Thoracic aorta (tissue), 2 donors: ENCODE measurements around the gene FBF1. TPM values are rescaled to one million over a fixed set of nuclear protein-coding genes. Genes with fewer than 3 reads are reported as not detected.
A peak's percentile ranks its signal among the peaks of the same experiment; 100 is the strongest.

Experiments
- ATAC-seq: fragments of 150-250 bp; one replicate; pipeline ENCODE4 v1.8.0; 2017; ENCODE audit warnings: low read depth; ENCODE audit not compliant: insufficient number of reproducible peaks, low FRiP score
- DNase-seq: peaks from one replicate; pipeline ENCODE4 v3.0.0-alpha.2; 2020; ENCODE audit warnings: low spot score
- H3K27ac ChIP-seq, 2 donors: fragments of 200-600 bp; sonication (generic); 1 replicate in 1 of 2; 2 replicates in 1 of 2; pipeline ENCODE4 v1.5.1; 2016; ENCODE audit warnings: mild to moderate bottlenecking in 2 of 2, moderate library complexity in 2 of 2
- H3K27me3 ChIP-seq: fragments of 200-600 bp; sonication (generic); replicated peaks from 2 replicates; pipeline ENCODE4 v1.6.0; 2016; ENCODE audit warnings: mild to moderate bottlenecking; ENCODE audit not compliant: insufficient read depth
- H3K36me3 ChIP-seq: fragments of 200-600 bp; sonication (generic); one replicate; pipeline ENCODE4 v1.5.1; 2016
- H3K4me1 ChIP-seq, 2 donors: fragments of 200-600 bp; sonication (generic); 1 replicate in 1 of 2; 2 replicates in 1 of 2; pipeline versions ENCODE4 v1.5.1 to v1.6.0; 2016; ENCODE audit warnings: low read depth in 2 of 2, mild to moderate bottlenecking in 1 of 2; ENCODE audit not compliant: control insufficient read depth in 1 of 2
- H3K4me3 ChIP-seq: fragments of 200-600 bp; sonication (generic); 2 replicates; pipeline ENCODE4 v1.5.1; 2016; ENCODE audit warnings: mild to moderate bottlenecking
- H3K9me3 ChIP-seq: fragments of 200-600 bp; sonication (generic); 2 replicates; pipeline ENCODE4 v1.5.1; 2016
- CTCF ChIP-seq: fragments of 200-600 bp; sonication (generic); IDR thresholded peaks from one replicate; pipeline ENCODE4 v1.5.1; 2019; ENCODE audit warnings: antibody characterized with exemption
- total RNA-seq, 2 donors: library from RNA; depleted of rRNA; stranded (reverse); fragments of >200 nt; gene quantifications; one replicate each; pipeline versions ENCODE4 v1.1.0 to v1.2.3, GENCODE V29; 2016

FBF1 gene
- total RNA-seq, 2 donors from 2014 or later, result 6.3 to 8.0 TPM

DNA sequence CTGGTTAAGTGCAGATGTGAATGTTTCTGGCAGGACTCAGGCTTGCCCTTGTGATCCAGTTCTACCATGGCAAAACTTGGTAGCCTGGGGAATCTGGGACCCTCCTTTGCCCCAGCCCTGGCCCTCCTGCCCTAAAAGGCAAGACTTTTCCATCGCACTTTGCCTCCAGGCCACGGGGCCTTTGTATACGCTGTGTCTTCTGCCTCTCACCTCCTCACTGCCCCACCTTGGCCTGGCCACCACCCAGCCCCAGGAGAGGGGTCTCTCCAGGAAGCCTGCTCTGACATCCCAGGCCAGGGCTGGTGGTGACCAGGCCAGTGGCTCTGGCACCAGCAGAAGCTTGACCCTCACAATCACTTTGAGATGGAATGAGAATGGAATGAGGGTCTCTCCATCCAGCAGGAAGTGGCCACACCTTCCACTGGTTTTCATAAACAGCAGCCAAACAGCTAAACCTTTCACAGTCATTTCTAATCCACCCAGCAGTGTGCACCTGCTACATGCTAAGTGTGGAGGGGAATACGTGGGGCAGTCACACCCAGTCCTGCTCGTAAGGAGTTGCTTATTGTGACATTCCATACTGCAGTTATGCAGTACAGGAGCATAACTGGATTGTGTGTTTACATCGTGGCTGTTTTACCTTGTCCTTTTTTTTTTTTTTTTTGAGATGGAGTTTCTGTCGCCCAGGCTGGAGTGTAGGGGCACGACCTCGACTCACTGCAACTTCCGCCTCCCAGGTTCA, 34.5 kb downstream of the FBF1 start:
- ATAC-seq (no peak), DNase-seq (no peak)
- no peak overlapping the region for H3K27ac ChIP-seq
- no peaks in the 10 kb centered on the region for H3K27me3 ChIP-seq
- peaks cover 7% of the 10 kb centered on the region for H3K36me3 ChIP-seq
- no peak for TF ChIP-seq CTCF
- H3K4me1 ChIP-seq, result peaks cover 6 to 7% of the 10 kb centered on the region in 2 donors
- no peak overlapping the region for H3K4me3 ChIP-seq
- no peaks in the 10 kb centered on the region for H3K9me3 ChIP-seq

DNA sequence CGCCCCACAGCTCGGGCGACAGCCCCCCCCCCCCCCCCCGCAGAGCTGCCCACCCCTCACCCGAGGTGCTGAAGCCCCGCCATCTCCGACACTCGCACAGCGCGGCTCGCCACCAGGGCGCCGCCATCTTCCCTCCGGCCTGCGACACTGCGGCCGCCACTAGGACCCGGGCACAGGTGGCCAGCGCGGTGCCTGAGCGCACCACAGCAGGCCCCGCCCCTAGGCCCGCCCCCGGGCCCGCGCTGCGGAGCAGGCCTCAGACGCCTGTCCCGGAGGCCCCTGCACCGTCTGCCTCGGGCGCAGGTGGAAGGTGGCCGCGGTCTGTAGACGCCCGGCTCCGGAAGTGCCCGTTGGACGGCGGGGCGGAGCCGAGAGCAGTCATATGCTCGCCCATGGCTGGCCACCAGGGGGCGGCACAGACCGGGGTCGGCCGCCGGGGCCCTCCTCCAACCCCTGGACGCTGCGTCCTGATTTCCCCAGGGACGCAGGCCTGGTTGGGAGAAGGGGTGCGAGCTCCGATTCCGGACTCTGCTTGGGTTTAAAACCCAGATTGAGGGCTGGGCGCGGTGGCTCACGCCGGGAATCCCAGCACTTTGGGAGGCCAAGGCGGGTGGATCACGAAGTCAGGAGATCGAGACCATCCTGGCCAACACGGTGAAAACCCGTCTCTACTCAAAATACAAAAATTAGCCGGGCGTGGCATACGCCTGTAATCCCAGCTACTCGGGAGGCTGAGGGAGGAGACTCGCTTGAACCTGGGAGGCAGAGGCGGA, 35.9 kb downstream of the FBF1 start, which contains the start of gene MRPL38:
TSS of gene MRPL38 (minus strand) at position 136 of the 773 bp plus-strand sequence. CDS start at position 127, 9 bp downstream.
- peak within 1 kb of the TSS; percentile 89 for H3K4me3 ChIP-seq
- TF ChIP-seq CTCF, result peak; percentile 98
- H3K4me1 ChIP-seq, result peaks cover 6 to 7% of the 10 kb centered on the region in 2 donors
- ATAC-seq, result peak; percentile 83
- no peaks in the 10 kb centered on the region for H3K9me3 ChIP-seq
- H3K27ac ChIP-seq, result peak within 1 kb of the TSS; percentile 91 to 95
- DNase-seq, result peak; percentile 62
- no peaks in the 10 kb centered on the region for H3K27me3 ChIP-seq
- H3K36me3 ChIP-seq, result peaks cover 17% of the 10 kb centered on the region

GRCh38 chr17:75902406-75902805, 38.4 kb downstream of the FBF1 start:
- no peaks in the 10 kb centered on the region for H3K9me3 ChIP-seq
- H3K27ac ChIP-seq, result no peak overlapping the region
- ATAC-seq (no peak), DNase-seq (no peak)
- no peaks in the 10 kb centered on the region for H3K27me3 ChIP-seq
- H3K36me3 ChIP-seq, result peaks cover 32% of the 10 kb centered on the region
- H3K4me1 ChIP-seq, result peaks cover 6 to 12% of the 10 kb centered on the region in 2 donors
- no peak overlapping the region for H3K4me3 ChIP-seq
- TF ChIP-seq CTCF, result no peak

GRCh38 chr17:75901727-75902126, 39.1 kb downstream of the FBF1 start:
- no peak for TF ChIP-seq CTCF
- Histone ChIP-seq H3K27ac (no peak overlapping the region), H3K4me3 (no peak overlapping the region), H3K4me1 (peaks cover 6 to 16% of the 10 kb centered on the region in 2 donors), H3K9me3 (no peaks in the 10 kb centered on the region), H3K27me3 (no peaks in the 10 kb centered on the region), H3K36me3 (peaks cover 32% of the 10 kb centered on the region)
- DNase-seq (no peak), ATAC-seq (no peak)
